WTC11 (cell line): ENCODE measurements around the gene SLC38A10. TPM values are rescaled to one million over a fixed set of nuclear protein-coding genes. Genes with fewer than 3 reads are reported as not detected.

Experiments used
- ATAC-seq: fragments of 200-7000 bp; cut with Tn5 transposase; 2 replicates; pipeline ENCODE4 v1.10.0; 2021; ENCODE audit warnings: mild to moderate bottlenecking, moderate library complexity
- CTCF ChIA-PET: fragments of 300-600 bp; sonication (Branson Sonifier 250); formaldehyde crosslinking; loops from one replicate; lab custom pipeline; 2021; ENCODE audit warnings: antibody characterized with exemption; lab: Charles Lee
- POLR2A ChIA-PET: fragments of 350-600 bp; sonication (Branson Sonifier 250); formaldehyde crosslinking; loops from one replicate; lab custom pipeline; 2021; ENCODE audit warnings: antibody characterized with exemption; lab: Charles Lee
- DNase-seq: peaks from one replicate; pipeline ENCODE4 v3.0.0; 2021; ENCODE audit warnings: low spot score
- H3K27ac Mint-ChIP-seq: 2 replicates; pipeline ENCODE4 v1.8.0; 2021; ENCODE audit warnings: mixed read lengths
- H3K27me3 Mint-ChIP-seq: 2 replicates; pipeline ENCODE4 v1.8.0; 2021; ENCODE audit warnings: low read depth, mild to moderate bottlenecking, moderate library complexity, mixed read lengths
- H3K36me3 Mint-ChIP-seq: 2 replicates; pipeline ENCODE4 v1.8.0; 2021; ENCODE audit warnings: mixed read lengths
- H3K4me1 Mint-ChIP-seq: 2 replicates; pipeline ENCODE4 v1.8.0; 2022; ENCODE audit warnings: mixed read lengths
- H3K4me3 Mint-ChIP-seq: 2 replicates; pipeline ENCODE4 v1.8.0; 2021; ENCODE audit warnings: mild to moderate bottlenecking, moderate library complexity, mixed read lengths
- H3K9me3 Mint-ChIP-seq: 2 replicates; pipeline ENCODE4 v1.8.0; 2021; ENCODE audit warnings: mixed read lengths
- CREM ChIP-seq: sonication (generic); formaldehyde crosslinking; IDR thresholded peaks from 2 replicates; pipeline ENCODE4 v1.8.1; 2022; ENCODE audit warnings: mild to moderate bottlenecking, missing genetic modification reagents, moderate library complexity
- E2F5 ChIP-seq: sonication (generic); formaldehyde crosslinking; IDR thresholded peaks from 2 replicates; pipeline ENCODE4 v1.8.1; 2022; ENCODE audit warnings: mild to moderate bottlenecking, moderate library complexity, missing genetic modification reagents
- ERG ChIP-seq: fragments of 250-450 bp; sonication (Bioruptor Pico); IDR thresholded peaks from 2 replicates; pipeline ENCODE4 v1.8.0; 2021; ENCODE audit warnings: mild to moderate bottlenecking
- HMGXB4 ChIP-seq: sonication (generic); formaldehyde crosslinking; IDR thresholded peaks from 2 replicates; pipeline ENCODE4 v1.8.1; 2023; ENCODE audit warnings: mild to moderate bottlenecking, moderate library complexity, missing genetic modification reagents
- MAX ChIP-seq: sonication (generic); formaldehyde crosslinking; IDR thresholded peaks from 2 replicates; pipeline ENCODE4 v1.8.0; 2022; ENCODE audit warnings: mild to moderate bottlenecking, missing genetic modification reagents
- NFYB ChIP-seq: sonication (generic); formaldehyde crosslinking; conservative IDR thresholded peaks from 2 replicates; pipeline ENCODE4 v1.8.0; 2022; ENCODE audit warnings: low read depth, missing genetic modification reagents
- NR1H2 ChIP-seq: sonication (generic); formaldehyde crosslinking; IDR thresholded peaks from 2 replicates; pipeline ENCODE4 v1.9.0; 2021; ENCODE audit warnings: mild to moderate bottlenecking, moderate library complexity, missing genetic modification reagents
- NR3C1 ChIP-seq: sonication (generic); formaldehyde crosslinking; conservative IDR thresholded peaks from 2 replicates; pipeline ENCODE4 v1.8.1; 2023; ENCODE audit warnings: low read depth, mild to moderate bottlenecking, missing genetic modification reagents
- OVOL2 ChIP-seq: fragments of 250-450 bp; sonication (Bioruptor Pico); IDR thresholded peaks from 2 replicates; pipeline ENCODE4 v1.9.0; 2021; ENCODE audit warnings: mild to moderate bottlenecking, borderline replicate concordance
- SMAD3 ChIP-seq: sonication (generic); formaldehyde crosslinking; IDR thresholded peaks from 2 replicates; pipeline ENCODE4 v1.8.0; 2022; ENCODE audit warnings: missing genetic modification reagents, mild to moderate bottlenecking, borderline replicate concordance
- SOX15 ChIP-seq: fragments of 250-450 bp; sonication (Bioruptor Pico); IDR thresholded peaks from 2 replicates; pipeline ENCODE4 v1.9.0; 2021; ENCODE audit warnings: mild to moderate bottlenecking
- TEAD4 ChIP-seq: sonication (generic); formaldehyde crosslinking; IDR thresholded peaks from 2 replicates; pipeline ENCODE4 v1.8.0; 2022; ENCODE audit warnings: mild to moderate bottlenecking, missing genetic modification reagents
- USF2 ChIP-seq: sonication (generic); formaldehyde crosslinking; IDR thresholded peaks from 2 replicates; pipeline ENCODE4 v1.8.1; 2023; ENCODE audit warnings: mild to moderate bottlenecking, missing genetic modification reagents, moderate library complexity
- ZBTB43 ChIP-seq: sonication (generic); formaldehyde crosslinking; IDR thresholded peaks from 2 replicates; pipeline ENCODE4 v1.8.1; 2023; ENCODE audit warnings: mild to moderate bottlenecking, missing genetic modification reagents
- ZMAT4 ChIP-seq: fragments of 250-450 bp; sonication (Bioruptor Pico); IDR thresholded peaks from 2 replicates; pipeline ENCODE4 v1.9.0; 2021; ENCODE audit warnings: mild to moderate bottlenecking
- ZNF138 ChIP-seq: sonication (generic); formaldehyde crosslinking; conservative IDR thresholded peaks from 2 replicates; pipeline ENCODE4 v1.8.1; 2022; ENCODE audit warnings: mild to moderate bottlenecking, moderate library complexity, missing genetic modification reagents
- ZNF219 ChIP-seq: sonication (generic); formaldehyde crosslinking; IDR thresholded peaks from 2 replicates; pipeline ENCODE4 v1.8.0; 2023; ENCODE audit warnings: missing genetic modification reagents, mild to moderate bottlenecking, borderline replicate concordance
- ZNF263 ChIP-seq: sonication (generic); formaldehyde crosslinking; IDR thresholded peaks from 2 replicates; pipeline ENCODE4 v1.8.1; 2022; ENCODE audit warnings: low read depth, mild to moderate bottlenecking, moderate library complexity, missing genetic modification reagents
- ZNF317 ChIP-seq: sonication (generic); formaldehyde crosslinking; IDR thresholded peaks from 2 replicates; pipeline ENCODE4 v1.8.1; 2023; ENCODE audit warnings: low read depth, mild to moderate bottlenecking, moderate library complexity, missing genetic modification reagents, borderline replicate concordance
- ZNF396 ChIP-seq: fragments of 250-450 bp; sonication (Bioruptor Pico); IDR thresholded peaks from 2 replicates; pipeline ENCODE4 v1.8.0; 2021; ENCODE audit warnings: mild to moderate bottlenecking, moderate library complexity, borderline replicate concordance
- ZNF512 ChIP-seq: sonication (generic); formaldehyde crosslinking; IDR thresholded peaks from 2 replicates; pipeline ENCODE4 v1.8.1; 2022; ENCODE audit warnings: missing genetic modification reagents, borderline replicate concordance
- total RNA-seq: library from RNA; stranded (reverse); gene quantifications from 3 replicates; pipeline ENCODE4 v1.2.3, GENCODE V29; 2021

Gene SLC38A10
- total RNA-seq, 1 experiment from 2014 or later = 47.0 TPM

GRCh38 chr17:81313776-81314397, 18.8 kb upstream of the SLC38A10 start:
- DNase-seq (no peak), ATAC-seq (no peak)
- Mint-ChIP-seq H3K9me3 (no peaks in the 10 kb centered on the region), H3K36me3 (no peaks in the 10 kb centered on the region), H3K4me1 (peaks cover 23% of the 10 kb centered on the region), H3K4me3 (no peak overlapping the region), H3K27ac (no peak overlapping the region), H3K27me3 (no peaks in the 10 kb centered on the region; the same call in 1 of the 2 replicates)
- ChIA-PET CTCF (interaction anchor here (1.6 to 3.0 kb wide), 5 partner anchors 9 to 127 kb away, joined by 3 to 8 read pairs (median 5); no protein-coding TSS in a partner anchor), POLR2A (no interaction called here)
- no peak for TF ChIP-seq OVOL2
- no peak for TF ChIP-seq NR1H2 (CRISPR knock-in tag)
- no peak for TF ChIP-seq HMGXB4
- no peak for TF ChIP-seq ZMAT4 (CRISPR knock-in tag)
- no peak for TF ChIP-seq SOX15 (CRISPR knock-in tag)
- no peak for TF ChIP-seq ZNF138 (CRISPR knock-in tag)
- TF ChIP-seq ZNF317 (CRISPR knock-in tag) = no peak
- TF ChIP-seq TEAD4 = no peak
- no peak for TF ChIP-seq NFYB (CRISPR knock-in tag)
- no peak for TF ChIP-seq ERG (CRISPR knock-in tag)

GRCh38 chr17:81312624-81313325, 17.7 kb upstream of the SLC38A10 start:
- CTCF ChIA-PET = interaction anchor here (0.9 to 3.0 kb wide), 6 partner anchors 10 to 172 kb away, joined by 3 to 8 read pairs (median 5); no protein-coding TSS in a partner anchor
- no peak for TF ChIP-seq TEAD4
- H3K9me3 Mint-ChIP-seq = peaks cover 2% of the 10 kb centered on the region
- H3K27ac Mint-ChIP-seq = no peak overlapping the region
- DNase-seq (no peak), ATAC-seq (no peak)
- no peak overlapping the region for H3K4me3 Mint-ChIP-seq
- POLR2A ChIA-PET = no interaction called here
- peaks cover 15% of the 10 kb centered on the region for H3K4me1 Mint-ChIP-seq
- H3K36me3 Mint-ChIP-seq = no peaks in the 10 kb centered on the region
- no peaks in the 10 kb centered on the region; the same call in 1 of the 2 replicates for H3K27me3 Mint-ChIP-seq

GRCh38 chr17:81311946-81312345, 16.8 kb upstream of the SLC38A10 start:
- TF ChIP-seq E2F5 (CRISPR knock-in tag) (no peak), ZNF317 (CRISPR knock-in tag) (no peak), MAX (no peak), SMAD3 (no peak), USF2 (CRISPR knock-in tag) (no peak), ZNF512 (CRISPR knock-in tag) (no peak), ZBTB43 (CRISPR knock-in tag) (no peak), ZNF219 (no peak), CREM (CRISPR knock-in tag) (no peak), ZNF263 (CRISPR knock-in tag) (no peak), ZNF396 (CRISPR knock-in tag) (no peak), NR3C1 (CRISPR knock-in tag) (no peak)
- TF ChIP-seq, all 79 proteins: peak for 0
- CTCF ChIA-PET = interaction anchor here (1.1 to 3.0 kb wide), 4 partner anchors 10 to 173 kb away, joined by 4 to 8 read pairs (median 5); no protein-coding TSS in a partner anchor

More at GRCh38 chr17:81311946-81312345, 16.8 kb upstream of the SLC38A10 start:
- Mint-ChIP-seq H3K4me3 (no peak overlapping the region), H3K4me1 (peaks cover 9% of the 10 kb centered on the region), H3K27ac (no peak overlapping the region), H3K9me3 (peaks cover 4% of the 10 kb centered on the region), H3K36me3 (no peaks in the 10 kb centered on the region), H3K27me3 (no peaks in the 10 kb centered on the region; the same call in 1 of the 2 replicates)
- ATAC-seq (no peak), DNase-seq (no peak)
- POLR2A ChIA-PET = no interaction called here
